HUDEP-2 (cell line): ENCODE data around the gene RPS6KA2.
"Not testable (repeated sequence)": the region's sequence is repeated elsewhere in the genome, so short reads cannot be mapped to it uniquely, and the experiment has no call there.

Experiments used
- DNase-seq, 76 experiments: peaks; one replicate each; lab custom pipeline; 2025; ENCODE audit not compliant: unreplicated experiment in 76 of 76; lab: John Stamatoyannopoulos, UW

The RPS6KA2 gene

DNA sequence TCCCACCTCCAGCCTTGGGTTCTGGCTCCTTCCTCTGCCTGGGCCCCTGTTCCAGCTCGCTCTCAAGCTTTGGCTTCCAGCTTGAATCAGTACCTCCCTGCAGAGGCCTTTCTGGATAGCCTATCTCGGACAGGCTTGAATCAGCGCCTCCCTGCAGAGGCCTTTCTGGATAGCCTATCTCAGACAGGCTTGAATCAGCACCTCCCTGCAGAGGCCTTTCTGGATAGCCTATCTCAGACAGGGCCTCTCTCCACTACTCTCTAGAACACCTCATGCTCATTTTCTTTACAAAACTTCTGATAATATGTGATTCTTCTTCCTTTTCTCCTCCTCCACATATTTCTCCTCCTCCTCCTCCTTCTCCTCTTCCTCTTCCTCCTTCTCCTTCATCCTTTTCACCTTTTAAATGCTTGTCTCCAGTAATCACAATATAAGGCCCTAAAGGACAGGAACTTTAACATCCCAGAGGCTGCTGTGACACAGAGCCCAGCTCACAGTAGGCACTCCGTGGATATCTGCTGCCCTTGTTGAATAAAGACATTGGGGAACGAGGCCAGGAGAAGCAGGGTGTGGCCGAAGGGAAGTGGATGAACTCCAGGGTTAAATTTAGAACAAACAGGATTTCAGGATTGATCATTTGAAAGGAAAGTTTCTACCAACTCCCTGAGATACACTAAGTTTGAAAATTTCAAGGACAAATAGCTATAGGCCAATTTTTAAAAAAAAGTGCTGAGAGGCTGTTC is 9.3 kb upstream of the RPS6KA2 start:
- peak in 3 of 76 experiments; percentile 3 to 33 (median 20) for DNase-seq

DNA sequence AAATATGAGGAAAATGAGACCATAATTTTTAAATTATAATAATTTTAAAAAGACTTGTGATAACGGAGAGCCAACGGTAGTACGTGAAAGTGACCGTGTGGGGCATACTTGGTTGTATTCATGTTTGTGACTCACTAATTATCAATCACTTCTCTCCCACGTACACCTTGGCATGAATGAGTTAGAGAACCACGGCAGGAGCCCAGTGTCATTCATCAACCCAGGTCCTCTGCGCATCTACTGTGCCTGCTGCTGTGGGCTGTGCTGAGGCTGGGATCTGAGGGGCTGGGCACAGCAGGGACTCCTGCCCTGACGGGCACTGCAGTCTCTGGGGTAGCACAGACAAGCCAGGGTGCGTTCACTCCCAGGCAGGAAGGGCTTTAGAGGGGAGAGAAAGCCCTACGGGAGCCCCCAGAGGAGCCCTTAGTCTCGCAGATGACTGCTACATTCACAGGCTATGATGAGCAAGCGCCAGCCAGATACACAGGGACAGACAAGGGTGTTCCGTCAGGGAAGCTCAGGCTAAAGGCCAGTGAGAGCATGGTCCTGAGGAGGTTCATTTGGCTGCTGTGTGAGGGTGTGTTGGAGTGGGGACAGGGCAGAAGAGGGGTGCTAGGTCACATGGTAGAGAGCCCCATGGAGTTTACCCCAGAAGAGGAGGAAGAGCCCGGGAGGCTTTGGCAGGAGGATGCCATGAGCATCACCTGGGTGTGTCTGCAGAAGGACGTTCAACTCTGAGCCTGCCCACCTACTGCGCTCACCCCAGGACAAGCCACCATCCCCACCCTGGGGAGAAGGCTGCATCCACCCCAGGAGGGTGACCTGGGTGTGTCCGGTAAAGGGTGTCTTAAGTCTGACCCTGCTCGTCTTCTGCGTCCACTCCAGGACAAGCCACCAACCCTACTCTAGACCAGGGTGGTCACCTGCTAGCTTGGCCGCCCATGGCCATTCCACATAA is 8.2 kb upstream of the RPS6KA2 start:
- no peak for DNase-seq

DNA sequence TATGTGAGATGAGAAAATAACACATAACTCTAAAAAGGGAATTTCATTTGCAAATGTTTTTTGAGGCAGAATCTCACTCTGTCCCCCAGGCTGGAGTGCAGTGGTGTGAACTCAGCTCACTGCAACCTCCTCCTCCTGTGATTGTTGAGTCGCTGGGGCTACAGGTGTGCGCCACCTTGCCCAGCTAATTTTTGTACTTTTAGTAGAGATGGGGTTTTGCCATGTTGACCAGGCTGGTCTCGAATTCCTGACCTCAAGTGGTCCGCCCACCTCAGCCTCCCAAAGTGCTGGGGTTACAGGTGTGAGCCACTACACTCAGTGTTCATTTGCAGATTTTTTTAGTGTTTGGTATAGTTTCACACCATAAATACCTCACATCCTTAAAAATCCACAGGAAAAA is 7.5 kb upstream of the RPS6KA2 start:
- DNase-seq = not testable (repeated sequence)

DNA sequence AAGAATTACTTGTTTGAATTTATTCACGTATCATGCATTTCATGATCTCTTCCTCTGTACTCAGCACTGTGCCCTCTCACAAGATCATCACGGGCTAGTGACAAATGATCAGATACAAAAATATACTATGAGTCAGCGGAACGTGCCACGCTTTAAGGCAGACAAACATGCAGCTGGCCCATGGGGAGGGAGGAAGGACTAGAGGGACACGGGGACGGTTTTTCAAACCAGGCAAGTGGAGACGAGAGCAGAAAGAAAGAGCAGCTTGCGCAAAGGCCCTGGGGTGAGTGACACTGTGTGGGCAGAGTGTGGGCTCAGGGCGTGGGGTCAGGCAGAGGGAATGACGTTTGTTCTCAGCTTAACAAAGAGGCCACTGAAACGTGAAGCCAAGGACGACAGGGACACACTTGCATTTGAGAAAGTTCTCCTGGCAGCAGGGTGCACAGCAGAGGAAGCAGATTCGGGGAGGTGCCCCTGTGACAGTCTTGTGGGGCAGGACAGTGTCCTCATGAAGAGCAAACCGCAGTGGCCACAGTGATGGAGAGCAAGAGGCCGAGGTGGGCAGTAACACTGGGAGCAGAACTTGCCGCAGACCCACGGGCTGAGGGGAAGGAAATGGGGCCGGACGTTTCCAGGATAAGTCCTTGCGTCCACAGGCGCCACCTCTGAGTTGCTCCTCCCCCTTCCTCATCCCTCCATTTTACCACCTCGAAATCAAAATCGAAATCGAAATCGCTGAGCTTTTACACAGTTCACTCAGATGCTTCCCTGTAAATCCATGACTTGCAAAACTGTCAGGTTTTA is 6.9 kb upstream of the RPS6KA2 start:
- DNase-seq = peak in 42 of 76 experiments; percentile 5 to 68 (median 40)

DNA sequence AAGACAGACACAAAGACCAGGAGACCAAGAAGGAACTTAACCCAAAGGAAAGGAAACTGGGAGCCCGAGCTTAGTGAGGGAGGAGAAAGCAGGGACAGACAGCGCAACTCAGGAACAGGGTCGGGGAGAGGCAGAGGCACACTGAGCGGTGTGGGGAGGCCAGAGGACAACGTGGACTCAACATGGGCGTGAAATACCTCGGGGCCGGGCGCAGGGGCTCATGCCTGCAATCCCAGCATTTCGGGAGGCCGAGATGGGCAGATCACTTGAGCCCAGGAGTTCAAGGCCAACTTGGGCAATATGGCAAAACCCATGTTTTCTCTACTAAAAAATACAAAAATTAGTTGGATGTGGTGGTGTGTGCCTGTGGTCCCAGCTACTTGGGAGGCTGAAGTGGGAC is 5.7 kb upstream of the RPS6KA2 start:
- no peak for DNase-seq

DNA sequence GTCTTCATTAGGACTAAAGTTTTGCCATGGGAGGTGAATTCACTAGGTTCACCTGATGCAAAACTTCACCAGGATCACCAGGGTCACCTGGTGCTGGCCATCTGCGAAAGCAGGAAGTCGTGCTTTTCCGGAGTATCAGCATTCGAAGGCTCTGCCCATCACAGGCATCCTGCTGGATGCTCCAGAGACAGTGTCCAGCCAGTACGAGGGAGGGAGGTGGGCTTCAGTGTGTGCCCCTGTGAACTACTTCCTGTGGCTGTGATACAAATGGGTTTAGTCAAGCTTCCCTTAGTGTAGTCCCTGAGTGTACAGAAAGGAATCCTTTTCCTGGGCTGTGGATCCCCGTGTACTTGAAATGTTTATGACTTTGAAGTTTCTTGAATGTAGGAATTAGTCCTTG is 3.4 kb upstream of the RPS6KA2 start:
- DNase-seq = no peak

DNA sequence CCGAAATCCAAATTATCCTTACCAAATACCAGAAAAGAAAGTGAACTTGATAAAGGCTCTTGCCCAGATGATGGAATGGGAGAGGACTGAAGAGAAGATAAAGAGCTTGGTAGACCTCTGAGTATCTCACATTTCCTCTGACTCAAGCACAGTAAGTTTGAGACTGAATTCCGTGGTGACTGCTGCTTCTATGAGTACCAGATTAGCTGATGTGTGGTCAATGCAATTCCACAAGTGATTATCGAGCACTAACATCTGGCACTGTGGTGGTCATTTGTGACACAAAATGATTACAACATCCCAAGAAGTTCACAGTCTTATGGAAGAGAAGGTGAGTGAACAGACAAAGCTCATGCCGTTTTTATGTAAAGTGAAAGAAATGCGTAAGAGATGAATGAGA is 2.6 kb upstream of the RPS6KA2 start:
- DNase-seq = peak in 3 of 76 experiments; percentile 9 to 31 (median 22)

DNA sequence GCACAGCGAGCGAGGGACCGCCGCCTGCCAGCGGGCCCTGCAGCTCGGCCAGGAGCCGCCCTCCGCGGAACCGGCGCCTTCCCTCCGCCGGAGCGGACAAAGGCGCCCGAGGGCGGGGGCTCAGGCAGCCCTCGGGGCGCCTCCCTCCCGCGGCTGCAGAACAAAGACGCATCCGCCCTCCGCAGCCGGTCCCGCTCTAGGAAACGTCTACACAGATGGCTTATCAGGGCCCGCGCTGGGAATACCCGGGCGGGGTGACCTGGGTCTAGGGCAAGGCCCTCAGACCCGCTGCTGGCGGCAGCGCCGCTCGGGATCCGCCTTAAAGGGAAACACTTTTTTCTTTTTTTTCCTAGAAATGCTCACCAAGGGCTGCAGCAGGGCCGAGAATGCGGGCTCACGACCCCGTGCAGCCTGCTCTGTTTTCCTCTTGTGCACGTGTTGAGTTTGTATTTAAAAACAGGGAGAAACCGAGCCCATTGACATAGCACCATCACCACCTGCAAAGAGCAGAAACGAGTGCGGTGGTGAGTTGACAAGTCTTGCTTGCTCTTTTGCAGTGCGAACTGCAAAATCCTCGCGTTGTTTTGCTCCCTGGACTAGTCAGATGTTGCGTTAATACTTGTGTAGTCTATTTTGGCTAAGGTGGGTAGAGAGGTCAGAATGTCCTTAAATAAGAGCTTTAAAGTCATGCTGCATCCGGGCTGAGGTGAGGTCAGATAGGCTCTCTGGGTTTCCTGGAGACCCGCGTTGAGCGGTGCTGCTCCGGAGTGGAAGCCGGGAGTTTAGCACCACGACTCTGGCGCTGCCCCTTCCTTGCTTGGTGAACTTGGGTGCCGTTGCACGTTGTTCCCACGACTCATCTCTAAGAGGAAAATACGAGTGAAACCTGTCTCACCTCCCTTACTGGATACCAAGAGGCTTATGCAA is 1.1 kb upstream of the RPS6KA2 start:
- DNase-seq = peak in 58 of 76 experiments; percentile 13 to 73 (median 49)

DNA sequence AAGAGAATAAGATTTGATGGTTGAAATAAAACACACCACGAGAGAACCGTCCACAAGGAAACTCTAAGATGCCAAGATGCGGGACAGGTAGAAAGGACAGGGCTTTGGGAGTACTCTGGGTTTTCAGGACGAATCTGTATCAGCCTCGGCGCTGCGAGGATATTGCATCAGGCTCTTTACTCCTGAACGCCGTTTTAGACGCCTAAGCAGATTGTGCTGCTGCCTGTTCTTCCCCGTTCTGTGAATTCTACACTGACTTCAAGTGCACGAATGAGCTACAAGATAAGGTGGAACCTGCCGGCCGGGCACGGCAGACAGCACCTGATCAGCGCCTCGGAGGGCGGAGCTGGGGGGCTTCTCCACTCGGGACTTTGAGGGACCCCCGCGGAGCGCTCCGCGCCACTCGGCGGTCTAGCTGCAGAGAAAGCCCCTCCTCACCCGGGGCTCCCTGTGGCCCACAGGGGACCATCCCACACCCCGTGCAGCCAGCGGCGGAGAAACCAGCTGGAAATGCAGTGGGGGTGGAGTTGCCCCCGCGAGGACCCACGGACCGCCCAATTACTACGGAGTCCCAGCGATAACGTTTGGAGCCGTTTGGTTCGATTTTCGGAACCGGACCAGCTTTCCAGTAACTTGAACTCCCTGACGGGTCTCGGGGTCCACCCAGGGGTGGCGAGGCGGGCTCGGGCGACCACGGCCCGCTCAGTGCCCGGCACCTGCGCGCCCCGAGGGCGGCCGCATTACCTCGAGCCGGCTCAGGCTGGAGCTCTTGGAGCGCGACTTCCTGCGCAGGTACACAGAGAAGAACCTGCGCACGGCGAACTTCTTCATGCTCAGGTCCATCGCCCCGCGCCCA is 646 bp downstream of the RPS6KA2 start:
- peak in 2 of 76 experiments; percentile 6 to 15 for DNase-seq

DNA sequence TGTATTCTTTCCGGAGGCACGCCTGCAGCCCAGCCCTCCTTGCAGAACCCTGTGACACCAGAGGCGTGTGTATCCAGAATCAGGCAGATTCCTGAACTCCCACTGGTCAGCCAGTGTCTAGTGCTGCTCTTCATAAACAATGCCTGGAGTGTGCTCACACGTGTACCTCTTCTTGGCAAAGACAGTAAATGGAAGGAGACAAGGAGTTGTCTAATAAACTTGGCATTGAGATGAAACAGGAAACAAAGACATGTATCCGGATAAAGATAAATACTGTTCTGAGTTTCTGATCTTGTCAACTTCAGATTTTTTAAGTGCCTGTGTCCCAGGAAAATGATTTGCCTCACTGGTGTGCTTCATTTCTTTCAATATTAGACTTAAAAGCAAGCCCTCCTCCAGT is 1.7 kb downstream of the RPS6KA2 start:
- DNase-seq = no peak

DNA sequence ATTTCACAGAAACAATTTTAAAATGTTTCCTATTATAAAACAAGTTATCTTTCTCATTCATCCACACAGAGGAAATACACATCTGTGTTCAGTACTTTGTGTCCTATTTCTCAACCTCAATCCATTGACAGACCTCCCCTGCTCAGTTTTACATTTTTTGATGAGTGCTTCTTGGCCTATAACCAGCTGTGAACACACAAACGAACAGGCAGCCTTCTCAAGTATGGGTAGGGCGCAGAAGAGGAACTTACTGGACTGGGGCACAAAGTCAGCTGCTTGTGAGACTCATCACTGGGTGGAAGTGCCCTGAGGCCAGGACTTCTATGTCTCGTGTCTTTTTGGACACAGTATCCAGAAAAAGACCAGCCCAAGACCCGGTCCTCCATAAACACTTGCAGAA is 2.8 kb downstream of the RPS6KA2 start:
- peak in 3 of 76 experiments; percentile 3 to 9 (median 8) for DNase-seq

DNA sequence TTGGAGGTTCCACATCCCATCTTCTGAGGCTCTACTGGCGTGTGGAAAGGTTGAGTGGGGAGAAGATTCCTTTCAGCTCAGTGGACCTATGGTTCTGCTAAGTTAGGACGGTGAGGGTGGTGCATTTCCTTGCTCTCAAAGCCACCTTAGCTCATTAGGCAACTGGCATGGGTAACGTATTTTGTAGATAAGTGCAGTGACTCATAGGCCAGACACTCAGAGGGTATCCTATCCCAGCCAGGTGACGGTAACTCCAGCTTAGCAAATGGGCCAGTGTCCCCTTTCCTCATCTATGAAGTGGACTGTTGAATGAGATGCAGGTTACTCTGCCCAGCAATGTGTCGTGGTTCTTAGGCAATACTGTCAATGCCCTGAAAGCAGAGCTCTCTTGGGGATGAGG is 3.7 kb downstream of the RPS6KA2 start:
- DNase-seq = no peak

DNA sequence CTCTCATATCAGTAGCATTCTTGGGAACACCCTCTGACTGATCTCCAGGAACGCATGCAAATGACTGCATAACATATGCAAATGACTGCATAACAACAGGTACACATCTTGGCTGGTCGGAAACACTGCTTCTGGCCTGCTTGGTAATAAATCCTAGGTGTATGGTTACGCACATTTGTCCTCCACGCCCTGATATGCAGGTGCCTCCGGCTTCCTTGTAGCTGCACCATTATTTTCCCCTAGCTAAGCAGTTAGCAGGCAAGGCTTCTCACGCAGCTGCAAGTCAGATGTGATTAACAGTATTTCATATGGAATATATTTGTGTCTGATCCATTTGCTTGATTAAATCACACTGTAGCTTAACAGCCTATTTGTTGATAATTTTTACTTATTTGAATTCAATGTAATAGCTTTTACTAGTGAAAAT is 5.9 kb downstream of the RPS6KA2 start:
- DNase-seq = no peak

DNA sequence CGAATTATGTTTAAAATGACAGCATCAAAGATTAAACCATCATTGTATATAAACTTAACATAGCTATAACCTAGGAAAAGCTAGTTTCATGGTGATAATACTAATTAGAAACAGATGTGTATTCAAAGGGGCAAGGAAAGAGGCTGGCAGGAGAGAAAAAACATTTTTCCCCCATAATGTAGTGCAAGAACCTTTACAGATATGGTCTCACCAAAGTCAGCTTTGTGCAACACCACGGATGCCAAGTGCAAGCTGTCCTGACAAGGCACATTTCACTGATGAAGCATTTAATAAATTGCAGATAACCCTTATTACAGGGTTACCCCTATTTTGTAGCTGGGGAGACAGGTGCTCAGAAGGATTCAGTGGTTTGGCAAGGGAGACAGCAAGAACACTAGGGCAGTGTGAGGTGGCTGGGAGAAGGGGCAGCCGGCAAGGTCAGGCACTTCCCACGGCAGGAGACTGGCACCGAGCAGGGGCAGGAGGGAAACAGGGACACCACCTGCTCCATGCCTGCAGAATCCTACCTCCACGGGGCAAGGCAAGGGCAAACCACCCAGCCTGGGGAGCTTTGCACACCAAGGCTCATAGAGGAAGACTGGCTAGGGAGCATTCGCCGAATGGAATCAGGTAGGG is 6.5 kb downstream of the RPS6KA2 start:
- no peak for DNase-seq

DNA sequence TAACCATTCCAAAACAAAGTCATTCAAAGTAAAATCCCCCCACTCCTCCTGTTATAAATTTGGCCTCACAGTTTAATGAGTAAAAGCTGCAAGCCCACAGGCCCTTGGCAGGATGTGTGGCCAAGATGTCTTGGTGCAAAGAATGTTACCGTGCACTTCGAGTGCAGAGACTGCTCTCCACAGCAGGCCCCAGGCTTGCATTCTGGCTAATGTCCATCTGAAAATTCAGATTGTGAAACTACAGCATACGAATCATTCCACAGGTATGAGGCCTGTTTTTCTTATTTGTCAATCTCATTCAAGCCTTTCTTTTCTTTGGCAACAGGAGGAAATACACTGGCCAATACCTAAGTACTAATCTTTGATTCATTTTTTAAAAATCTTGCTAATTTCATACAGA is 7.1 kb downstream of the RPS6KA2 start:
- DNase-seq = no peak

DNA sequence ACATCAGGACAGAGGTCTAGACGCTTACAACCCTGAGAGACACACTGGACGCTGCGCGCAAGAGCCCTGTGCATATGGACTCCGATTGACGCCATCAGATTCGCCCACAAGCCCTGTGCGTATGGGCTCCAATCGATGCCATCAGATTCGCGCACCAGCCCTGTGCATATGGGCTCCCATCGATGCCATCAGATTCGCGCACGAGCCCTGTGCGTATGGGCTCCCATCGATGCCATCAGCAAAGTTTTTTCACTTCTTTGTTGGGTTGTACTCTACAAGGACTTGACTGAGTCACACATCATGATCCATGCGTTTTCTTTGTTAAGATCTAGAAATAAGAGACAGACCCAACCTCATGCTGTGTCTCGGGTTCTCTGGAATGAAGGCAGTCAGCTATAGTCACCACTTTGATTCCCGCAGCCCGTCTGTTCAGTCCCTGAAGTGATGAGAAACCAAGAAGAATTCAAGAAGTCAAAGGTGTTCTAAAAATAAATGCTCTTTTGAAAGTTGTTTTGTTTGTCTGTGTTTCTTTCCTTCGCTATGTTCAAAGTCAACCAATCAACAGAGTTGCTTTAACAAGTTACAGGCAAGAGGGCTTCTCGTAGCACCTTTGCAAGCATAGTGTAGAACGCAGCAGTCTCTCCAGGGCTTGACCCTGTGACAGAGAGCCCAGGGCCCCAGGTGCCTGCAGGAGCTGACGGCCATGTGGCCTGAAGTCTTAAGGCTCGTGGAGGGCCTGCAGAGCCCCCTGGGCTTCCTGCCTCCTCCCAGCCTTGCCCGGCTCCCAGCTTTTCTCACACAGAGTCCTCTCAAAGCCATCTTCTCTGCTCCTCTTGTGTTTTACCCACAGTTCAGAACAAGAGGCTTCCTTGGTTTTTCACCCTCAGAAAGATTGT is 7.9 kb downstream of the RPS6KA2 start:
- DNase-seq = no peak

DNA sequence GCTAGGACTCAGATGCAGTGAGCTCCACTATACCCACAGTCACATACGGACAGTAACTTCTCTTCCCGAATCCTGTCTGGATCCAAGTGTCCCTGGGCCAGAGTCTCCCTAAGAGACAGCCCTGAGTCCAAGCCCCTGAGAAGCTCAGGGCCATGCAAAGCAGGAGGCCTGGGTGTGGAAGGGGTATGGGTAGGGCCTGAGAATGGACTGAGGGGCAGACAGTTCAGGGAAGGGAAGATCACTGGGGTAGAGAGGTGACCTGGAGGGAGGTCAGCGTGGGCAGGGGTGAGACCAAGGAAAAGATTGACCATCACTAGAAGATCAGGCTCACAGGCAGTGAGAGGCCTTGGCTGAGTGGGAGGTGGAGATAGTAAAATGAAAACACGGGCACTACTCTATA is 8.8 kb downstream of the RPS6KA2 start:
- no peak for DNase-seq
